Activated T-helper 2 cell treated with anti-CD3 and anti-CD28 coated beads, Interferon-gamma antibody, Interleukin-2, Interleukin-4, amounts not matched to agents 10 μg/mL and 5 μg/mL and 100 μg/mL, durations not matched to agents 14 hours and 24 hours and 36 hours (primary cell): ENCODE measurements around the gene UTP4. TPM values are rescaled to one million over a fixed set of nuclear protein-coding genes. Genes with fewer than 3 reads are reported as not detected.

Experiments
- DNase-seq: peaks from one replicate; pipeline ENCODE4 v3.0.0; 2021; ENCODE audit warnings: low spot score
- H3K27ac Mint-ChIP-seq: one replicate; pipeline ENCODE4 v1.8.0; 2021; ENCODE audit warnings: mixed read lengths
- H3K27me3 Mint-ChIP-seq: one replicate; pipeline ENCODE4 v1.8.0; 2021; ENCODE audit warnings: low read depth, mixed read lengths
- H3K36me3 Mint-ChIP-seq: one replicate; pipeline ENCODE4 v1.8.0; 2021; ENCODE audit warnings: low read depth, mixed read lengths
- H3K4me1 Mint-ChIP-seq: one replicate; pipeline ENCODE4 v1.8.0; 2021; ENCODE audit warnings: low read depth, mixed read lengths
- H3K4me3 Mint-ChIP-seq: one replicate; pipeline ENCODE4 v1.8.0; 2021; ENCODE audit warnings: low read depth, mild to moderate bottlenecking, moderate library complexity, mixed read lengths
- H3K9me3 Mint-ChIP-seq: one replicate; pipeline ENCODE4 v1.8.0; 2021; ENCODE audit warnings: mixed read lengths
- intact Hi-C: fragments of 100-400 bp; cut with micrococcal nuclease; formaldehyde crosslinking; loops from one replicate; pipeline ENCODE4 v1.15.1; 2023
- total RNA-seq: library from RNA; stranded (reverse); gene quantifications from 2 replicates; pipeline ENCODE4 v1.2.3, GENCODE V29; 2022

Gene UTP4
- total RNA-seq, 1 donor from 2014 or later = 104 TPM

GRCh38 chr16:69105501-69106361 is 26.7 kb upstream of the UTP4 start, which contains the start of gene HAS3:
Gene HAS3 (plus strand): TSS chr16:69105653. CDS start chr16:69109396, 3,743 bp downstream.
- Mint-ChIP-seq H3K4me1 (peaks cover 6% of the 10 kb centered on the region), H3K27ac (no peak within 1 kb of the TSS), H3K36me3 (peaks cover 3% of the 10 kb centered on the region), H3K4me3 (peak within 1 kb of the TSS; percentile 84), H3K27me3 (peaks cover 38% of the 10 kb centered on the region), H3K9me3 (no peaks in the 10 kb centered on the region)
- peak; percentile 30 for DNase-seq
- intact Hi-C loops = no loop called here

GRCh38 chr16:69106491-69107315 is 25.7 kb upstream of the UTP4 start:
- no peaks in the 10 kb centered on the region for H3K9me3 Mint-ChIP-seq
- peaks cover 6% of the 10 kb centered on the region for H3K4me1 Mint-ChIP-seq
- H3K4me3 Mint-ChIP-seq = peak overlapping the region; percentile 45
- intact Hi-C loops = no loop called here
- DNase-seq = no peak
- peaks cover 38% of the 10 kb centered on the region for H3K27me3 Mint-ChIP-seq
- peaks cover 3% of the 10 kb centered on the region for H3K36me3 Mint-ChIP-seq
- H3K27ac Mint-ChIP-seq = no peak overlapping the region

DNA sequence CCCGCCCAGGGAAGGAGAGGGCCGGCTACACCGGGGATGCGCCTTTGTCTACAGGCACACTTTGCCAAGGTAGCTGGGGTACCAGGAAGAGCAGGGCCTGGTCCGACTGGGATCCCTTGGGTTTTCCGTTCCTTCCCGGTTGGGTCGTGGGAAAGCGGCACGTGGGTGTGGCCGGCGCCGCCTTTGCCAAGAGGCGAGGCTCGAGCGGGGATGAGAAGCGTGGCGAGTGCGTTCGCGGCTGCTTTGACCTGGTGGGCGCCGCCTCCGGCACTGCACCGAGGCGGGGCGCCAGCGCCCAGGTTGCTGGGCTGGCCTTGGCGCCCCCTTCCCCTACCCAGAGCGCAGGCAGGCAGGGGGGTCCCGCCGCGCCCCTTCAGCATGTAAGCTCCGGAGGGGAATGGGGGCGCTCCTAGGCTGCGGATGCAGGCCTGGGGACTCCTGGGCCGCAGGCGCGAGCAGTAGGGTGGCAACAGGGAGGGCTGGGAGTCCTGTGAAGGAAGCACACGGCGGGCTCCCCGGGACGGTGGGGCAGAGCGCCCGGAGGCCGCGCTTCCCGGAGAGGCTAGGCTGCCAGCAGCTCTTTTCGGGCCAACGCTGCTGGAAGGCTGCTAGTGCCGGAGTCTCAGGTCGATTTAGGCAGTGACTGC is 25.0 kb upstream of the UTP4 start:
- intact Hi-C loops = no loop called here
- Mint-ChIP-seq H3K27ac (no peak overlapping the region), H3K4me3 (peak overlapping the region; percentile 45), H3K36me3 (peaks cover 3% of the 10 kb centered on the region), H3K9me3 (no peaks in the 10 kb centered on the region), H3K27me3 (peaks cover 37% of the 10 kb centered on the region), H3K4me1 (peaks cover 6% of the 10 kb centered on the region)
- no peak for DNase-seq

DNA sequence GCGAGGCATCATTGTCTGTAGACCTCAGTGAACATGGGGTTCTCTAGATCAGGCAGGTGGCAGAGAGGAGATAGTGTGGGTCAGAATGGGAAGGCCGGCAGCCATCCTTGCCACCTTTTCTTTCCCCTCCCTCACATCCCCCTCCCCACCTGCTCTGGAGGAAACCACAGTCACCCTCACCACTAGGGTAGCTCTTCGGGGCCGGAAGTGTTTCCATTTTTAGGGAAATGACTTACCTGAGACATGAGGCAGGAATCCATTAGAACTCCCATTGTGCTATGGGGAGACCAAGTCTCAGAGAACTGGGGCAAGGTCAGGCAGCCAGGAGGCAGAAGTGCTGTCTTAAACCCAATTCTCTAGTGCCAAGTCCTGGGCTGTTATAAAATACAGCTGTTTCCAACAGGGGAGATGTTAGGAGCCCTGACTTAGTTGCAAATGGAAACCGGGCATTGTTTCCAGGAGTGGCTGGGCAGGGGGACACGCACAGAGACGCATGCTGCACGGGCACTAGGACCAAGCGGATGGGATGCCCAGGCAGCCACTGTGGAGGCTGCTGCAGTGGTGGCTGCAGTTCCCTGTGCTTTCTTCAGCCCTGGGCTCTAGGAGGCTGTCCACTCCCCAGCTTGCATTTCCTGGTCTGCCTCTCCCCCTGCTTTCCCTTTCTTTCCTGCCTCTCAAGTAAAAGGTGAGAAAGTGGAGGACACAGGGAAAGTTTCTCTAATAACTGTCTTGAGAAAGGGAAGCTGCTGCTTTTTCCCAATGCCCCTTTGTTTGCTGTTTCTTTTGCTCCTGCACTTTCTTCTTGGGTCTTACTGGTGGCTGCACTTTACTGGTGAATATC is 24.2 kb upstream of the UTP4 start:
- Mint-ChIP-seq H3K27me3 (peaks cover 31% of the 10 kb centered on the region), H3K4me3 (no peak overlapping the region), H3K9me3 (no peaks in the 10 kb centered on the region), H3K36me3 (peaks cover 3% of the 10 kb centered on the region), H3K27ac (no peak overlapping the region), H3K4me1 (peaks cover 6% of the 10 kb centered on the region)
- intact Hi-C loops = no loop called here
- DNase-seq = no peak

DNA sequence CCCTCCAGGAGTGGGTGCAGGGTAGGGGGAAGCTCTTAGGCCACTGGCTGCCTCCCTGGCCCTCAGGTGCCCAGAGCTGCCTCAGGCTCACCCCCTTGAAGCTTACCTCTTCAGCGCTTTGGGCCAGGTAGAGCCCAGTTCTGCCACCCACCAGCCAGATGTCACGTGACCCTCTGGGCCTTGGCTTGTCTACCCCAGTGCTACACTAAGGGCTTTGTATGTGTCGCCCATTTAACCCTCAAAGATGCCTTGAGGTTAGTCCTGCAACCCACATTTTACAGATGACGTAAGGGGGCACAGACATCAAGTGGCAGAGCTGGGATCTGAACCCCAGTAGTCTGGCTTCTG is 23.6 kb upstream of the UTP4 start:
- peaks cover 3% of the 10 kb centered on the region for H3K36me3 Mint-ChIP-seq

GRCh38 chr16:69109486-69110270 is 22.8 kb upstream of the UTP4 start:
- H3K27ac Mint-ChIP-seq = no peak overlapping the region
- no peak overlapping the region for H3K4me3 Mint-ChIP-seq
- peaks cover 6% of the 10 kb centered on the region for H3K4me1 Mint-ChIP-seq
- intact Hi-C loops = no loop called here
- no peak for DNase-seq
- peaks cover 3% of the 10 kb centered on the region for H3K36me3 Mint-ChIP-seq
- peaks cover 25% of the 10 kb centered on the region for H3K27me3 Mint-ChIP-seq
- no peaks in the 10 kb centered on the region for H3K9me3 Mint-ChIP-seq

More for the DNA sequence above, 23.6 kb upstream of the UTP4 start:
- no peak overlapping the region for H3K27ac Mint-ChIP-seq
- H3K4me1 Mint-ChIP-seq = peaks cover 6% of the 10 kb centered on the region
- no peak for DNase-seq
- H3K27me3 Mint-ChIP-seq = peaks cover 28% of the 10 kb centered on the region
- no peak overlapping the region for H3K4me3 Mint-ChIP-seq
- intact Hi-C loops = no loop called here
- no peaks in the 10 kb centered on the region for H3K9me3 Mint-ChIP-seq

DNA sequence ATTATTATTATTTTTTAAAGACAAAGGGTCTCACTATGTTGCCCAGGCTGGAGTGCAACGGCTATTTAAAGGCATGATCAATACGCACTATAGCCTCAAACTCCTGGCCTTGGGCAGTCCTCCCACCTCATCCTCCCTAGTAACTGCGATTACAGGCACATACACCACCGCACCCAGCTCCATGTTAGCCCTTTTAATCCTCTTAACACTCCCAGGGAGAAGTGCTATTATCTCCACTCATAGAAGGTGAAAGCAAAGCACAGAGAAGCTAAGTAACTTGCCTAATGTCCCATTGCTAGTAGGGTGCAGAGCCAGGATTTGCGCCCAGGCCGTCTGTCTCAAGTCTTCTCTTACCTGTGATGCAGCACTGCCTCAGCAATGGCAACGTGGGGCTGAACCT is 22.0 kb upstream of the UTP4 start:
- Mint-ChIP-seq H3K4me3 (no peak overlapping the region), H3K27me3 (peaks cover 21% of the 10 kb centered on the region), H3K27ac (no peak overlapping the region), H3K4me1 (peaks cover 3% of the 10 kb centered on the region), H3K36me3 (peaks cover 3% of the 10 kb centered on the region), H3K9me3 (no peaks in the 10 kb centered on the region)
- intact Hi-C loops = no loop called here
- DNase-seq = no peak

- no peak for DNase-seq
- intact Hi-C loops = no loop called here
- peaks cover 3% of the 10 kb centered on the region for H3K36me3 Mint-ChIP-seq
- H3K27me3 Mint-ChIP-seq = peaks cover 17% of the 10 kb centered on the region
- no peaks in the 10 kb centered on the region for H3K9me3 Mint-ChIP-seq
- no peak overlapping the region for H3K27ac Mint-ChIP-seq
- H3K4me3 Mint-ChIP-seq = no peak overlapping the region
- H3K4me1 Mint-ChIP-seq = no peaks in the 10 kb centered on the region
Observed at GRCh38 chr16:69111216-69111875, 21.1 kb upstream of the UTP4 start.

- no peak overlapping the region for H3K27ac Mint-ChIP-seq
- no peaks in the 10 kb centered on the region for H3K4me1 Mint-ChIP-seq
- H3K36me3 Mint-ChIP-seq = peaks cover 3% of the 10 kb centered on the region
- no peaks in the 10 kb centered on the region for H3K9me3 Mint-ChIP-seq
- intact Hi-C loops = no loop called here
- DNase-seq = no peak
- peaks cover 15% of the 10 kb centered on the region for H3K27me3 Mint-ChIP-seq
- no peak overlapping the region for H3K4me3 Mint-ChIP-seq
Observed at GRCh38 chr16:69111876-69112230, 20.6 kb upstream of the UTP4 start.

DNA sequence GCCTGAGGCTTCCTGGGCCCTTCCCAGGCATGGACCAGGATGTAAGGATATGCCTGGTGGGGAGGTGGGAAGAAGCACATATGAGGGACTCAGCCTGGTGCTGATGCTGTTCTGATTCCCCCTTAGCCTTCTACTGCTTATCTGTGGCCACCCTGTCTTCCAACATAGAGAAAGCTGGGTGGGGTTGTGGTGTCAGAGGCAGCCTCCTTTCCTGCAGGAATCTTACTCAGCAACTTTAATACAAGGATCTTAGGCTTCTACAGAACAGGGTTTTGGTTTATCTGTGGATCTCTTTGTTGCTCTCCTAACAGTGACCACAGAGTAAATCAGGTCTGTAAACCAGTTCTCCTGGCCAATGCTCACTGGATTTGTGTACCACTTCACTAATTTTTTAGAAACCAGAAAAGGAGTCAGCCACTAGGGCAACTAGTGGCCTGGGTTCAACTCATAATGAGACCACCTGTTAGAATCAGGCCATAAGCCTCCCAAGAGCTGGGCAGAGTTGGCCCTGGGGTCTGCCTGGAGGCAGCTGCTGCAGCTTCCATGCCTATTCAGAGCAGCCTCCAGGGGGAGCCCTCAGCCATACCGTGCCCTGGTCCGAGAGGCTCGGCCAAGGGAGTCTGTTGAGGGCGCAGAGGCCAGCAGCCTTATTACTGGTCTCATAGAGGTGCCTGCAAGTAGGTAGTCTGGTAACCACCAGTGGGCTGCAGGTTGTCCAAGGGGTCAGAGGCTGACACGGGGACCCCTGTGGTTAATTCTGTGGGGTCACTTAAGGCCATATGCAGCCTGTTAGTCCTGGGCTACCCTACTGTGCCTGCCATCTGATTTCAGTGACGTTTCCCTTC is 19.9 kb upstream of the UTP4 start:
- peaks cover 10% of the 10 kb centered on the region for H3K27me3 Mint-ChIP-seq
- DNase-seq = peak; percentile 32
- peaks cover 3% of the 10 kb centered on the region for H3K36me3 Mint-ChIP-seq
- no peak overlapping the region for H3K4me3 Mint-ChIP-seq
- no peaks in the 10 kb centered on the region for H3K4me1 Mint-ChIP-seq
- intact Hi-C loops = no loop called here
- no peak overlapping the region for H3K27ac Mint-ChIP-seq
- H3K9me3 Mint-ChIP-seq = no peaks in the 10 kb centered on the region

DNA sequence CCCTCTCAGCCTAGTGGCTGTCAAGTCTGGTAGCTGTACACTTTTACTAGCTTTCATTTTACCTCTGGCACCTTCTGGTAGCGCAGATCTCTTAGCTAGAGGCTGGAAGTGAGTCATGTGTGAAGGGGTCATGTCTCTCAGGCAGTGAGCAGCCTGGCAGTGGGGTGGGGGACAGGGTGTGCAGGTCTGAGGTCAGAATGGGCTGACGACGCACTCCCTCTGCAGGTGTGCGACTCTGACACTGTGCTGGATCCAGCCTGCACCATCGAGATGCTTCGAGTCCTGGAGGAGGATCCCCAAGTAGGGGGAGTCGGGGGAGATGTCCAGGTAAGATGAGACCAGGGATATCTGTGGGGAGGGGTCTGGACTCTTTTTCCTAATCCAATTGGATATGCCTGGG is 19.2 kb upstream of the UTP4 start:
- DNase-seq = no peak
- Mint-ChIP-seq H3K36me3 (peaks cover 9% of the 10 kb centered on the region), H3K27me3 (peaks cover 4% of the 10 kb centered on the region), H3K9me3 (no peaks in the 10 kb centered on the region), H3K4me3 (no peak overlapping the region), H3K4me1 (no peaks in the 10 kb centered on the region), H3K27ac (no peak overlapping the region)
- intact Hi-C loops = no loop called here
